SK-N-SH (cell line): ENCODE data around the gene PDLIM5.

Experiments used
- CHD2 ChIP-seq: fragments of 150-350 bp; IDR thresholded peaks from 2 replicates; pipeline ENCODE4 v1.6.1; 2018; ENCODE audit warnings: low read length; ENCODE audit not compliant: partially characterized antibody
- CTCF ChIP-seq: fragments of 200-600 bp; sonication (generic); IDR thresholded peaks from 2 replicates; pipeline ENCODE4 v1.6.1; 2017; ENCODE audit warnings: antibody characterized with exemption, mild to moderate bottlenecking, moderate library complexity
- ELF1 ChIP-seq: IDR thresholded peaks from 2 replicates; pipeline ENCODE4 v1.4.0; 2012
- EP300 ChIP-seq, 2 experiments: IDR thresholded peaks; 2 replicates each; pipeline versions ENCODE4 v1.4.0 to v1.6.1; 2012; ENCODE audit warnings: borderline replicate concordance in 1 of 2, low read depth in 1 of 2, low read length in 1 of 2
- FOXJ3 ChIP-seq: sonication (generic); formaldehyde crosslinking; IDR thresholded peaks from 2 replicates; pipeline ENCODE4 v1.5.1; 2020; ENCODE audit warnings: mild to moderate bottlenecking, missing genetic modification reagents
- FOXM1 ChIP-seq: IDR thresholded peaks from 2 replicates; pipeline ENCODE4 v1.4.0; 2012; ENCODE audit warnings: low read depth, mild to moderate bottlenecking
- GATA2 ChIP-seq: sonication (generic); formaldehyde crosslinking; IDR thresholded peaks from 2 replicates; pipeline ENCODE4 v1.5.0; 2020; ENCODE audit warnings: mild to moderate bottlenecking, missing genetic modification reagents
- POLR2AphosphoS5 ChIP-seq: IDR thresholded peaks from 2 replicates; pipeline ENCODE4 v1.6.1; 2012; ENCODE audit warnings: low read depth, low read length
- RFX5 ChIP-seq: IDR thresholded peaks from 2 replicates; pipeline ENCODE4 v1.6.1; 2012; ENCODE audit warnings: mild to moderate bottlenecking, improper control_type of control experiment, low read length
- TF ChIP-seq, protein P1 (sequence below): IDR thresholded peaks from 2 replicates; pipeline ENCODE4 v1.6.1; 2012; ENCODE audit warnings: mild to moderate bottlenecking, low read depth, low read length, moderate library complexity
- TF ChIP-seq, protein P2 (sequence below): IDR thresholded peaks from 2 replicates; pipeline ENCODE4 v1.4.0; 2012; ENCODE audit warnings: low read depth, borderline replicate concordance
- TF ChIP-seq, protein P3 (sequence below): fragments of 150-350 bp; IDR thresholded peaks from 2 replicates; pipeline ENCODE4 v1.6.1; 2016; ENCODE audit warnings: mild to moderate bottlenecking, low read depth, low read length
- TF ChIP-seq, protein P4 (sequence below): IDR thresholded peaks from 2 replicates; pipeline ENCODE4 v1.4.0; 2012; ENCODE audit warnings: low read depth, borderline replicate concordance

DNA sequence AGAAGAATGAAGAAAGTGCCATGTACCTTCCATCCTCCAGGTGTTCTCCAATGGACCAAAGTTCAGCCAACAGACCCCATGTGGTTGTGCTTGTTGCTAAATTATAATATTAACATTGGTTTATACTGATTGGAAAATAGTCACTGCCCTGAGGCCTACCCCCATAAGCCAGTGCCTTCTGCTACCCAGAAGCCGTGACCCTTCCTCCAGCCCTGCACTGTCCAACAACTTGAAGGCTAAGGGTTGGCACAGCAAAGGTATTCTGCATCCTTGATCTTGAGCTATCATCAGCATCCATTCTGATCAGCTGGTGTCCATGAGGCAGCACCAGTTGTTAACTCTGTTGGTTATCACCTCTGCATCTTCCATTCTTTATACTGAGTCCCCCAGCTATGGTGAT is 239.8 kb downstream of the PDLIM5 start:
- TF ChIP-seq CTCF (no peak), POLR2AphosphoS5 (no peak), FOXJ3 (no peak), FOXM1 (no peak), RFX5 (no peak), EP300 (IDR thresholded peaks at IDR 0.05; ENCODE audit: borderline replicate concordance in 1 of 2, low read depth in 1 of 2, low read length in 1 of 2) (no peak), CHD2 (no peak), GATA2 (no peak), ELF1 (no peak)
- TF ChIP-seq, protein P1, sequence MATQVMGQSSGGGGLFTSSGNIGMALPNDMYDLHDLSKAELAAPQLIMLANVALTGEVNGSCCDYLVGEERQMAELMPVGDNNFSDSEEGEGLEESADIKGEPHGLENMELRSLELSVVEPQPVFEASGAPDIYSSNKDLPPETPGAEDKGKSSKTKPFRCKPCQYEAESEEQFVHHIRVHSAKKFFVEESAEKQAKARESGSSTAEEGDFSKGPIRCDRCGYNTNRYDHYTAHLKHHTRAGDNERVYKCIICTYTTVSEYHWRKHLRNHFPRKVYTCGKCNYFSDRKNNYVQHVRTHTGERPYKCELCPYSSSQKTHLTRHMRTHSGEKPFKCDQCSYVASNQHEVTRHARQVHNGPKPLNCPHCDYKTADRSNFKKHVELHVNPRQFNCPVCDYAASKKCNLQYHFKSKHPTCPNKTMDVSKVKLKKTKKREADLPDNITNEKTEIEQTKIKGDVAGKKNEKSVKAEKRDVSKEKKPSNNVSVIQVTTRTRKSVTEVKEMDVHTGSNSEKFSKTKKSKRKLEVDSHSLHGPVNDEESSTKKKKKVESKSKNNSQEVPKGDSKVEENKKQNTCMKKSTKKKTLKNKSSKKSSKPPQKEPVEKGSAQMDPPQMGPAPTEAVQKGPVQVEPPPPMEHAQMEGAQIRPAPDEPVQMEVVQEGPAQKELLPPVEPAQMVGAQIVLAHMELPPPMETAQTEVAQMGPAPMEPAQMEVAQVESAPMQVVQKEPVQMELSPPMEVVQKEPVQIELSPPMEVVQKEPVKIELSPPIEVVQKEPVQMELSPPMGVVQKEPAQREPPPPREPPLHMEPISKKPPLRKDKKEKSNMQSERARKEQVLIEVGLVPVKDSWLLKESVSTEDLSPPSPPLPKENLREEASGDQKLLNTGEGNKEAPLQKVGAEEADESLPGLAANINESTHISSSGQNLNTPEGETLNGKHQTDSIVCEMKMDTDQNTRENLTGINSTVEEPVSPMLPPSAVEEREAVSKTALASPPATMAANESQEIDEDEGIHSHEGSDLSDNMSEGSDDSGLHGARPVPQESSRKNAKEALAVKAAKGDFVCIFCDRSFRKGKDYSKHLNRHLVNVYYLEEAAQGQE = no peak
- TF ChIP-seq, protein P2, sequence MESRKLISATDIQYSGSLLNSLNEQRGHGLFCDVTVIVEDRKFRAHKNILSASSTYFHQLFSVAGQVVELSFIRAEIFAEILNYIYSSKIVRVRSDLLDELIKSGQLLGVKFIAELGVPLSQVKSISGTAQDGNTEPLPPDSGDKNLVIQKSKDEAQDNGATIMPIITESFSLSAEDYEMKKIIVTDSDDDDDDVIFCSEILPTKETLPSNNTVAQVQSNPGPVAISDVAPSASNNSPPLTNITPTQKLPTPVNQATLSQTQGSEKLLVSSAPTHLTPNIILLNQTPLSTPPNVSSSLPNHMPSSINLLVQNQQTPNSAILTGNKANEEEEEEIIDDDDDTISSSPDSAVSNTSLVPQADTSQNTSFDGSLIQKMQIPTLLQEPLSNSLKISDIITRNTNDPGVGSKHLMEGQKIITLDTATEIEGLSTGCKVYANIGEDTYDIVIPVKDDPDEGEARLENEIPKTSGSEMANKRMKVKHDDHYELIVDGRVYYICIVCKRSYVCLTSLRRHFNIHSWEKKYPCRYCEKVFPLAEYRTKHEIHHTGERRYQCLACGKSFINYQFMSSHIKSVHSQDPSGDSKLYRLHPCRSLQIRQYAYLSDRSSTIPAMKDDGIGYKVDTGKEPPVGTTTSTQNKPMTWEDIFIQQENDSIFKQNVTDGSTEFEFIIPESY = no peak
- TF ChIP-seq, protein P3, sequence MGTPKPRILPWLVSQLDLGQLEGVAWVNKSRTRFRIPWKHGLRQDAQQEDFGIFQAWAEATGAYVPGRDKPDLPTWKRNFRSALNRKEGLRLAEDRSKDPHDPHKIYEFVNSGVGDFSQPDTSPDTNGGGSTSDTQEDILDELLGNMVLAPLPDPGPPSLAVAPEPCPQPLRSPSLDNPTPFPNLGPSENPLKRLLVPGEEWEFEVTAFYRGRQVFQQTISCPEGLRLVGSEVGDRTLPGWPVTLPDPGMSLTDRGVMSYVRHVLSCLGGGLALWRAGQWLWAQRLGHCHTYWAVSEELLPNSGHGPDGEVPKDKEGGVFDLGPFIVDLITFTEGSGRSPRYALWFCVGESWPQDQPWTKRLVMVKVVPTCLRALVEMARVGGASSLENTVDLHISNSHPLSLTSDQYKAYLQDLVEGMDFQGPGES = no peak
- TF ChIP-seq, protein P4, sequence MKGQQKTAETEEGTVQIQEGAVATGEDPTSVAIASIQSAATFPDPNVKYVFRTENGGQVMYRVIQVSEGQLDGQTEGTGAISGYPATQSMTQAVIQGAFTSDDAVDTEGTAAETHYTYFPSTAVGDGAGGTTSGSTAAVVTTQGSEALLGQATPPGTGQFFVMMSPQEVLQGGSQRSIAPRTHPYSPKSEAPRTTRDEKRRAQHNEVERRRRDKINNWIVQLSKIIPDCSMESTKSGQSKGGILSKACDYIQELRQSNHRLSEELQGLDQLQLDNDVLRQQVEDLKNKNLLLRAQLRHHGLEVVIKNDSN = no peak
